GM12878 (cell line): ENCODE results near the gene DCLK2. TPM values are rescaled to one million over a fixed set of nuclear protein-coding genes. Genes with fewer than 3 reads are reported as not detected.

Experiments used
- BMI1 ChIP-seq: fragments of 450-650 bp; IDR thresholded peaks from 2 replicates; pipeline ENCODE4 v1.6.1; 2016; ENCODE audit warnings: mild to moderate bottlenecking, moderate library complexity, borderline replicate concordance
- CREM ChIP-seq: IDR thresholded peaks from 2 replicates; pipeline ENCODE4 v1.6.1; 2014; ENCODE audit warnings: antibody characterized with exemption, low read depth
- FOXK2 ChIP-seq: fragments of 450-650 bp; IDR thresholded peaks from 2 replicates; pipeline ENCODE4 v1.6.1; 2017; ENCODE audit warnings: mild to moderate bottlenecking, moderate library complexity
- GABPA ChIP-seq: IDR thresholded peaks from 2 replicates; pipeline ENCODE4 v1.6.1; 2014; ENCODE audit warnings: antibody characterized with exemption, low read depth, mild to moderate bottlenecking, inconsistent platforms
- HCFC1 ChIP-seq: fragments of 150-350 bp; IDR thresholded peaks from 2 replicates; pipeline ENCODE4 v1.6.1; 2014; ENCODE audit warnings: low read length
- HDAC2 ChIP-seq: fragments of 200-600 bp; sonication (generic); IDR thresholded peaks from 2 replicates; pipeline ENCODE4 v1.6.1; 2017
- KDM1A ChIP-seq: fragments of 200-600 bp; sonication (generic); IDR thresholded peaks from 2 replicates; pipeline ENCODE4 v1.6.1; 2016; ENCODE audit warnings: borderline replicate concordance
- MYB ChIP-seq: fragments of 150-350 bp; IDR thresholded peaks from 2 replicates; pipeline ENCODE4 v1.6.1; 2014; ENCODE audit warnings: mild to moderate bottlenecking, low read depth, low read length, borderline replicate concordance
- NFIC ChIP-seq: IDR thresholded peaks from 2 replicates; pipeline ENCODE4 v1.6.1; 2012; ENCODE audit warnings: low read depth, mild to moderate bottlenecking, inconsistent platforms, low read length, moderate library complexity
- NFYB ChIP-seq: IDR thresholded peaks from 2 replicates; pipeline ENCODE4 v1.6.1; 2011; ENCODE audit warnings: low read depth, mild to moderate bottlenecking, low read length, improper control_type of control experiment, moderate library complexity; ENCODE audit not compliant: insufficient read depth
- NR2C2 ChIP-seq: IDR thresholded peaks from 2 replicates; pipeline ENCODE4 v1.6.1; 2011; ENCODE audit warnings: borderline replicate concordance, low read depth; ENCODE audit not compliant: control insufficient read depth, insufficient read length
- NRF1 ChIP-seq: conservative IDR thresholded peaks from 2 replicates; pipeline ENCODE4 v1.6.1; 2011; ENCODE audit warnings: mild to moderate bottlenecking, low read depth, low read length, improper control_type of control experiment
- PAX5 ChIP-seq: IDR thresholded peaks from 2 replicates; pipeline ENCODE4 v1.6.1; 2011; ENCODE audit warnings: low read depth, low read length, borderline replicate concordance
- RB1 ChIP-seq: fragments of 450-650 bp; formaldehyde crosslinking; IDR thresholded peaks from 2 replicates; pipeline ENCODE4 v1.6.1; 2017; ENCODE audit warnings: mild to moderate bottlenecking, borderline replicate concordance
- TAF1 ChIP-seq: IDR thresholded peaks from 2 replicates; pipeline ENCODE4 v1.6.1; 2011; ENCODE audit warnings: mild to moderate bottlenecking, low read depth, low read length, borderline replicate concordance
- TARDBP ChIP-seq: IDR thresholded peaks from 2 replicates; pipeline ENCODE4 v1.6.1; 2016; ENCODE audit warnings: borderline replicate concordance
- WRNIP1 ChIP-seq: IDR thresholded peaks from 2 replicates; pipeline ENCODE4 v1.6.1; 2011; ENCODE audit warnings: low read depth, low read length, improper control_type of control experiment, borderline replicate concordance
- YBX1 ChIP-seq: fragments of 450-650 bp; IDR thresholded peaks from 2 replicates; pipeline ENCODE4 v1.6.1; 2016; ENCODE audit warnings: antibody characterized with exemption
- YY1 ChIP-seq: IDR thresholded peaks from 2 replicates; pipeline ENCODE4 v1.6.1; 2011; ENCODE audit warnings: low read depth, mild to moderate bottlenecking, low read length
- polyA plus RNA-seq, 11 experiments: library from polyadenylated mRNA; depleted of rRNA in 4 of 11; unstranded in 6 of 11; stranded (reverse) in 5 of 11; fragments of >200 nt; fragmentation: Nextera tagmentation in 4 of 11; fragmentation: Illumina TruSeq in 1 of 11; extraction: Ambion mirVana in 4 of 11; extraction: Trizol in 1 of 11; gene quantifications; 1 replicate in 1 of 11; 2 replicates in 10 of 11; pipeline versions ENCODE4 v1.2.1 to v1.2.3, GENCODE V29; 2011 to 2016; ENCODE audit warnings: inconsistent platforms in 2 of 11, missing spikeins in 2 of 11, low read depth in 1 of 11
- total RNA-seq, 4 experiments: library from RNA; depleted of rRNA in 3 of 4; stranded (reverse); fragments of >200 nt in 3 of 4; fragmentation: Illumina TruSeq in 1 of 4; extraction: Trizol in 1 of 4; gene quantifications; 2 replicates each; pipeline versions ENCODE4 v1.2.1 to v1.2.3, GENCODE V29; 2013 to 2021
- TF ChIP-seq, protein P1 (sequence below): IDR thresholded peaks from 2 replicates; pipeline ENCODE4 v1.6.1; 2011; ENCODE audit warnings: mild to moderate bottlenecking, low read depth, low read length, moderate library complexity; ENCODE audit not compliant: insufficient replicate concordance
- TF ChIP-seq, protein P2 (sequence below): fragments of 450-650 bp; IDR thresholded peaks from 2 replicates; pipeline ENCODE4 v1.6.1; 2017; ENCODE audit warnings: mild to moderate bottlenecking, moderate library complexity
- TF ChIP-seq, protein P3 (sequence below): fragments of 150-350 bp; IDR thresholded peaks from 2 replicates; pipeline ENCODE4 v1.6.1; 2014; ENCODE audit warnings: mild to moderate bottlenecking, low read depth, low read length
- TF ChIP-seq, protein P4 (sequence below), 3 experiments: IDR thresholded peaks in 2 of 3; conservative IDR thresholded peaks in 1 of 3; 2 replicates each; pipeline ENCODE4 v1.5.1; 2011; ENCODE audit warnings: low read depth in 3 of 3, low read length in 3 of 3, mild to moderate bottlenecking in 3 of 3, control low read depth in 2 of 3, moderate library complexity in 2 of 3, inconsistent platforms in 1 of 3, mixed read lengths in 1 of 3; ENCODE audit not compliant: control insufficient read depth in 2 of 3, insufficient read depth in 1 of 3; ENCODE audit errors: extremely low read depth in 1 of 3

Gene DCLK2
- total and polyA plus RNA-seq, 10 of the 15 experiments (the other 5 are each of a cell fraction or from before 2014, with no cell fraction given): not detected

DNA sequence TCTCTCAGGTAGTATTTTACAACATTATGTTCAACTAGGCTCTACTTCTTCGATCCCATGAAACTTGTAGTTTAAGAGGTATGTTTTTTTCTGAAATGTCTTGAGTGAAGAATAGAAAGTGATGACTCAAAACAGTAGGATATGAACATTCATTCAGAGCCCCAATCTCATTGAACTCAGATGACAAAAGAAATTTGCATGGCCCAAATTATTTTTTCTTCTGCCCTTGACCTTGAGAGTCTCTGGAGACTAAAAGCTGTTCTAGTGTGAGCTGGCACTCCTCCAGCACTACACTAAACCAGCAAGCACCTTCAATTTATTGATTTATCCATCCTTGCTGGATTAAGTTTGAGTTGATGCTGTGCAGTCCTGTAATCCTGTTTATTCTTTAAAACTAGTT is 4.0 kb downstream of the DCLK2 start (continued):
- no peak for TF ChIP-seq NR2C2
- TF ChIP-seq, protein P1, sequence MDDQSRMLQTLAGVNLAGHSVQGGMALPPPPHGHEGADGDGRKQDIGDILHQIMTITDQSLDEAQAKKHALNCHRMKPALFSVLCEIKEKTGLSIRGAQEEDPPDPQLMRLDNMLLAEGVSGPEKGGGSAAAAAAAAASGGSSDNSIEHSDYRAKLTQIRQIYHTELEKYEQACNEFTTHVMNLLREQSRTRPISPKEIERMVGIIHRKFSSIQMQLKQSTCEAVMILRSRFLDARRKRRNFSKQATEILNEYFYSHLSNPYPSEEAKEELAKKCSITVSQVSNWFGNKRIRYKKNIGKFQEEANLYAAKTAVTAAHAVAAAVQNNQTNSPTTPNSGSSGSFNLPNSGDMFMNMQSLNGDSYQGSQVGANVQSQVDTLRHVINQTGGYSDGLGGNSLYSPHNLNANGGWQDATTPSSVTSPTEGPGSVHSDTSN: no peak
- no peak for TF ChIP-seq KDM1A
- TF ChIP-seq, protein P2, sequence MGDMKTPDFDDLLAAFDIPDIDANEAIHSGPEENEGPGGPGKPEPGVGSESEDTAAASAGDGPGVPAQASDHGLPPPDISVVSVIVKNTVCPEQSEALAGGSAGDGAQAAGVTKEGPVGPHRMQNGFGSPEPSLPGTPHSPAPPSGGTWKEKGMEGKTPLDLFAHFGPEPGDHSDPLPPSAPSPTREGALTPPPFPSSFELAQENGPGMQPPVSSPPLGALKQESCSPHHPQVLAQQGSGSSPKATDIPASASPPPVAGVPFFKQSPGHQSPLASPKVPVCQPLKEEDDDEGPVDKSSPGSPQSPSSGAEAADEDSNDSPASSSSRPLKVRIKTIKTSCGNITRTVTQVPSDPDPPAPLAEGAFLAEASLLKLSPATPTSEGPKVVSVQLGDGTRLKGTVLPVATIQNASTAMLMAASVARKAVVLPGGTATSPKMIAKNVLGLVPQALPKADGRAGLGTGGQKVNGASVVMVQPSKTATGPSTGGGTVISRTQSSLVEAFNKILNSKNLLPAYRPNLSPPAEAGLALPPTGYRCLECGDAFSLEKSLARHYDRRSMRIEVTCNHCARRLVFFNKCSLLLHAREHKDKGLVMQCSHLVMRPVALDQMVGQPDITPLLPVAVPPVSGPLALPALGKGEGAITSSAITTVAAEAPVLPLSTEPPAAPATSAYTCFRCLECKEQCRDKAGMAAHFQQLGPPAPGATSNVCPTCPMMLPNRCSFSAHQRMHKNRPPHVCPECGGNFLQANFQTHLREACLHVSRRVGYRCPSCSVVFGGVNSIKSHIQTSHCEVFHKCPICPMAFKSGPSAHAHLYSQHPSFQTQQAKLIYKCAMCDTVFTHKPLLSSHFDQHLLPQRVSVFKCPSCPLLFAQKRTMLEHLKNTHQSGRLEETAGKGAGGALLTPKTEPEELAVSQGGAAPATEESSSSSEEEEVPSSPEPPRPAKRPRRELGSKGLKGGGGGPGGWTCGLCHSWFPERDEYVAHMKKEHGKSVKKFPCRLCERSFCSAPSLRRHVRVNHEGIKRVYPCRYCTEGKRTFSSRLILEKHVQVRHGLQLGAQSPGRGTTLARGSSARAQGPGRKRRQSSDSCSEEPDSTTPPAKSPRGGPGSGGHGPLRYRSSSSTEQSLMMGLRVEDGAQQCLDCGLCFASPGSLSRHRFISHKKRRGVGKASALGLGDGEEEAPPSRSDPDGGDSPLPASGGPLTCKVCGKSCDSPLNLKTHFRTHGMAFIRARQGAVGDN: no peak
- no peak for TF ChIP-seq TARDBP
- no peak for TF ChIP-seq HCFC1
- no peak for TF ChIP-seq RB1
- TF ChIP-seq CREM: peak; percentile 54; the same call in 1 of the 2 replicates
- no peak for TF ChIP-seq BMI1
- TF ChIP-seq PAX5: no peak
- TF ChIP-seq NFIC: peak; percentile 87
- peak; percentile 55 for TF ChIP-seq GABPA
- no peak for TF ChIP-seq WRNIP1
- TF ChIP-seq YBX1: no peak
- TF ChIP-seq MYB: no peak
- TF ChIP-seq NFYB: no peak
- no peak for TF ChIP-seq NRF1
- no peak for TF ChIP-seq YY1
- TF ChIP-seq, protein P3, sequence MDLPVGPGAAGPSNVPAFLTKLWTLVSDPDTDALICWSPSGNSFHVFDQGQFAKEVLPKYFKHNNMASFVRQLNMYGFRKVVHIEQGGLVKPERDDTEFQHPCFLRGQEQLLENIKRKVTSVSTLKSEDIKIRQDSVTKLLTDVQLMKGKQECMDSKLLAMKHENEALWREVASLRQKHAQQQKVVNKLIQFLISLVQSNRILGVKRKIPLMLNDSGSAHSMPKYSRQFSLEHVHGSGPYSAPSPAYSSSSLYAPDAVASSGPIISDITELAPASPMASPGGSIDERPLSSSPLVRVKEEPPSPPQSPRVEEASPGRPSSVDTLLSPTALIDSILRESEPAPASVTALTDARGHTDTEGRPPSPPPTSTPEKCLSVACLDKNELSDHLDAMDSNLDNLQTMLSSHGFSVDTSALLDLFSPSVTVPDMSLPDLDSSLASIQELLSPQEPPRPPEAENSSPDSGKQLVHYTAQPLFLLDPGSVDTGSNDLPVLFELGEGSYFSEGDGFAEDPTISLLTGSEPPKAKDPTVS: no peak
- TF ChIP-seq FOXK2: no peak
- TF ChIP-seq TAF1: no peak
- TF ChIP-seq, protein P4, sequence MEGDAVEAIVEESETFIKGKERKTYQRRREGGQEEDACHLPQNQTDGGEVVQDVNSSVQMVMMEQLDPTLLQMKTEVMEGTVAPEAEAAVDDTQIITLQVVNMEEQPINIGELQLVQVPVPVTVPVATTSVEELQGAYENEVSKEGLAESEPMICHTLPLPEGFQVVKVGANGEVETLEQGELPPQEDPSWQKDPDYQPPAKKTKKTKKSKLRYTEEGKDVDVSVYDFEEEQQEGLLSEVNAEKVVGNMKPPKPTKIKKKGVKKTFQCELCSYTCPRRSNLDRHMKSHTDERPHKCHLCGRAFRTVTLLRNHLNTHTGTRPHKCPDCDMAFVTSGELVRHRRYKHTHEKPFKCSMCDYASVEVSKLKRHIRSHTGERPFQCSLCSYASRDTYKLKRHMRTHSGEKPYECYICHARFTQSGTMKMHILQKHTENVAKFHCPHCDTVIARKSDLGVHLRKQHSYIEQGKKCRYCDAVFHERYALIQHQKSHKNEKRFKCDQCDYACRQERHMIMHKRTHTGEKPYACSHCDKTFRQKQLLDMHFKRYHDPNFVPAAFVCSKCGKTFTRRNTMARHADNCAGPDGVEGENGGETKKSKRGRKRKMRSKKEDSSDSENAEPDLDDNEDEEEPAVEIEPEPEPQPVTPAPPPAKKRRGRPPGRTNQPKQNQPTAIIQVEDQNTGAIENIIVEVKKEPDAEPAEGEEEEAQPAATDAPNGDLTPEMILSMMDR (IDR thresholded peaks at IDR 0.05 in 2 of 3, conservative IDR thresholded peaks at IDR 0.05 in 1 of 3; ENCODE audit: control insufficient read depth in 2 of 3, extremely low read depth in 1 of 3, insufficient read depth in 1 of 3, low read depth in 3 of 3, low read length in 3 of 3): no peak
- TF ChIP-seq HDAC2: no peak
